OCI-LY7 (cell line): ENCODE measurements around the gene SPATA16.
"Not testable (repeated sequence)": the region's sequence is repeated elsewhere in the genome, so short reads cannot be mapped to it uniquely, and the experiment has no call there.

ENCODE experiments used
- EZH2phosphoT487 ChIP-seq: fragments of 200-600 bp; sonication (generic); IDR thresholded peaks from 2 replicates; pipeline ENCODE4 v1.6.1; 2018; ENCODE audit warnings: low read depth, borderline replicate concordance, mild to moderate bottlenecking, mixed run types, antibody characterized with exemption, low read length, moderate library complexity, mixed read lengths
- TF ChIP-seq, protein P1 (sequence below): fragments of 200-600 bp; sonication (generic); conservative IDR thresholded peaks from 2 replicates; pipeline ENCODE4 v1.5.1; 2014; ENCODE audit warnings: mild to moderate bottlenecking, antibody characterized with exemption, low read length, moderate library complexity, mixed read lengths

- TF ChIP-seq, protein P1, sequence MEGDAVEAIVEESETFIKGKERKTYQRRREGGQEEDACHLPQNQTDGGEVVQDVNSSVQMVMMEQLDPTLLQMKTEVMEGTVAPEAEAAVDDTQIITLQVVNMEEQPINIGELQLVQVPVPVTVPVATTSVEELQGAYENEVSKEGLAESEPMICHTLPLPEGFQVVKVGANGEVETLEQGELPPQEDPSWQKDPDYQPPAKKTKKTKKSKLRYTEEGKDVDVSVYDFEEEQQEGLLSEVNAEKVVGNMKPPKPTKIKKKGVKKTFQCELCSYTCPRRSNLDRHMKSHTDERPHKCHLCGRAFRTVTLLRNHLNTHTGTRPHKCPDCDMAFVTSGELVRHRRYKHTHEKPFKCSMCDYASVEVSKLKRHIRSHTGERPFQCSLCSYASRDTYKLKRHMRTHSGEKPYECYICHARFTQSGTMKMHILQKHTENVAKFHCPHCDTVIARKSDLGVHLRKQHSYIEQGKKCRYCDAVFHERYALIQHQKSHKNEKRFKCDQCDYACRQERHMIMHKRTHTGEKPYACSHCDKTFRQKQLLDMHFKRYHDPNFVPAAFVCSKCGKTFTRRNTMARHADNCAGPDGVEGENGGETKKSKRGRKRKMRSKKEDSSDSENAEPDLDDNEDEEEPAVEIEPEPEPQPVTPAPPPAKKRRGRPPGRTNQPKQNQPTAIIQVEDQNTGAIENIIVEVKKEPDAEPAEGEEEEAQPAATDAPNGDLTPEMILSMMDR = not testable (repeated sequence)
- not testable (repeated sequence) for TF ChIP-seq EZH2phosphoT487
Observed at GRCh38 chr3:172960626-172961182, 180.3 kb downstream of the SPATA16 start.
